Astrocyte (in vitro differentiated cells and primary cell): ENCODE results near the gene MARCHF4. TPM values are rescaled to one million over a fixed set of nuclear protein-coding genes. Genes with fewer than 3 reads are reported as not detected.

ENCODE experiments used
- DNase-seq: peaks from one replicate; pipeline ENCODE4 v3.0.0-alpha.2; 2010; ENCODE audit warnings: low read depth
- FAIRE-seq: peaks from 2 replicates; lab custom pipeline; 2011; peaks lifted over from hg19 to GRCh38; lab: Jason Lieb, UNC
- H2AFZ ChIP-seq: 2 replicates; pipeline ENCODE4 v1.6.0; 2012; ENCODE audit warnings: low read depth, low read length, inconsistent platforms
- H3K27ac ChIP-seq: 2 replicates; pipeline ENCODE4 v1.5.1; 2011; ENCODE audit warnings: low read depth, low read length, inconsistent platforms
- H3K27me3 ChIP-seq: 2 replicates; pipeline ENCODE4 v1.6.0; 2011; ENCODE audit warnings: low read length, inconsistent platforms; ENCODE audit not compliant: insufficient read depth
- H3K36me3 ChIP-seq: 2 replicates; pipeline ENCODE4 v1.5.1; 2011; ENCODE audit warnings: low read length, inconsistent platforms; ENCODE audit not compliant: insufficient read depth
- H3K4me1 ChIP-seq: 2 replicates; pipeline ENCODE4 v1.5.1; 2011; ENCODE audit warnings: low read length, inconsistent platforms; ENCODE audit not compliant: insufficient read depth
- H3K4me2 ChIP-seq: 2 replicates; pipeline ENCODE4 v1.6.0; 2012; ENCODE audit warnings: low read length, inconsistent platforms
- H3K4me3 ChIP-seq: 2 replicates; pipeline ENCODE4 v1.5.1; 2011; ENCODE audit warnings: low read depth, mild to moderate bottlenecking, low read length, inconsistent platforms; ENCODE audit not compliant: insufficient read depth
- H3K79me2 ChIP-seq: 2 replicates; pipeline ENCODE4 v1.6.0; 2012; ENCODE audit warnings: mild to moderate bottlenecking, low read length, inconsistent platforms; ENCODE audit not compliant: insufficient read depth
- H3K9ac ChIP-seq: 2 replicates; pipeline ENCODE4 v1.6.0; 2012; ENCODE audit warnings: mild to moderate bottlenecking, low read length, inconsistent platforms
- H3K9me3 ChIP-seq: 2 replicates; pipeline ENCODE4 v1.5.1; 2012; ENCODE audit warnings: low read depth, mild to moderate bottlenecking, low read length, inconsistent platforms; ENCODE audit not compliant: insufficient read depth
- H4K20me1 ChIP-seq: 2 replicates; pipeline ENCODE4 v1.6.0; 2012; ENCODE audit warnings: low read length, inconsistent platforms; ENCODE audit not compliant: insufficient read depth
- H3K27ac Mint-ChIP-seq: one replicate; pipeline ENCODE4 v1.8.0; 2021; ENCODE audit warnings: mild to moderate bottlenecking, mixed read lengths; ENCODE audit not compliant: unreplicated experiment
- H3K27me3 Mint-ChIP-seq: one replicate; pipeline ENCODE4 v1.8.0; 2021; ENCODE audit warnings: low read depth, mixed read lengths; ENCODE audit not compliant: unreplicated experiment
- H3K36me3 Mint-ChIP-seq: one replicate; pipeline ENCODE4 v1.8.0; 2021; ENCODE audit warnings: low read depth, mixed read lengths; ENCODE audit not compliant: unreplicated experiment
- H3K4me1 Mint-ChIP-seq: one replicate; pipeline ENCODE4 v1.8.0; 2021; ENCODE audit warnings: low read depth, mixed read lengths; ENCODE audit not compliant: unreplicated experiment
- H3K4me3 Mint-ChIP-seq: one replicate; pipeline ENCODE4 v1.8.0; 2021; ENCODE audit warnings: mild to moderate bottlenecking, moderate library complexity, mixed read lengths; ENCODE audit not compliant: unreplicated experiment
- H3K9me3 Mint-ChIP-seq: one replicate; pipeline ENCODE4 v1.8.0; 2021; ENCODE audit warnings: mild to moderate bottlenecking, mixed read lengths; ENCODE audit not compliant: unreplicated experiment
- CTCF ChIP-seq: IDR thresholded peaks from 2 replicates; pipeline ENCODE4 v1.5.1; 2011; ENCODE audit warnings: low read depth, mild to moderate bottlenecking, inconsistent platforms, low read length, moderate library complexity; ENCODE audit not compliant: insufficient read depth
- EZH2 ChIP-seq: IDR thresholded peaks from 2 replicates; pipeline ENCODE4 v1.6.1; 2012; ENCODE audit warnings: mild to moderate bottlenecking, low read length, inconsistent platforms; ENCODE audit not compliant: insufficient read depth
- total RNA-seq: library from RNA; stranded (reverse); gene quantifications from 2 replicates; pipeline ENCODE4 v1.2.1, GENCODE V29; 2021

Gene MARCHF4
- total RNA-seq, 1 donor from 2014 or later = 42.8 TPM

GRCh38 chr2:216418981-216419380, 46.7 kb upstream of the MARCHF4 start:
- no peak for DNase-seq
- Mint-ChIP-seq H3K4me3 (no peak overlapping the region), H3K27me3 (no peaks in the 10 kb centered on the region), H3K9me3 (peaks cover 2% of the 10 kb centered on the region), H3K27ac (no peak overlapping the region), H3K36me3 (peaks cover 39% of the 10 kb centered on the region), H3K4me1 (no peaks in the 10 kb centered on the region)
- H3K79me2 ChIP-seq = no peaks in the 10 kb centered on the region
- no peak overlapping the region for H3K9ac ChIP-seq
- no peak overlapping the region for H3K4me2 ChIP-seq
- no peaks in the 10 kb centered on the region for H4K20me1 ChIP-seq
- TF ChIP-seq EZH2 (no peak), CTCF (no peak)
- no peak overlapping the region for H2AFZ ChIP-seq
- H3K27me3 ChIP-seq = no peaks in the 10 kb centered on the region
- no peak overlapping the region for H3K4me3 ChIP-seq
- peaks cover 21% of the 10 kb centered on the region for H3K36me3 ChIP-seq
- no peak for FAIRE-seq
- no peaks in the 10 kb centered on the region for H3K4me1 ChIP-seq
- H3K27ac ChIP-seq = no peak overlapping the region
- H3K9me3 ChIP-seq = no peaks in the 10 kb centered on the region

- Histone ChIP-seq H3K4me1 (peaks cover 3% of the 10 kb centered on the region), H3K9me3 (no peaks in the 10 kb centered on the region), H4K20me1 (no peaks in the 10 kb centered on the region), H3K36me3 (peaks cover 7% of the 10 kb centered on the region), H3K27me3 (no peaks in the 10 kb centered on the region), H3K79me2 (peaks cover 10% of the 10 kb centered on the region), H3K4me2 (no peak overlapping the region), H3K9ac (no peak overlapping the region), H3K4me3 (no peak overlapping the region), H3K27ac (no peak overlapping the region), H2AFZ (no peak overlapping the region)
- Mint-ChIP-seq H3K4me1 (peaks cover 7% of the 10 kb centered on the region), H3K9me3 (no peaks in the 10 kb centered on the region), H3K4me3 (no peak overlapping the region), H3K36me3 (peaks cover 22% of the 10 kb centered on the region), H3K27ac (no peak overlapping the region), H3K27me3 (no peaks in the 10 kb centered on the region)
- TF ChIP-seq EZH2 (no peak), CTCF (no peak)
- FAIRE-seq = no peak
- no peak for DNase-seq
Measured at GRCh38 chr2:216416571-216417307, 44.5 kb upstream of the MARCHF4 start.

- H3K27ac Mint-ChIP-seq = no peak overlapping the region
- H3K4me1 Mint-ChIP-seq = peaks cover 9% of the 10 kb centered on the region
- Histone ChIP-seq H3K4me1 (peaks cover 4% of the 10 kb centered on the region), H2AFZ (no peak overlapping the region), H3K9me3 (no peaks in the 10 kb centered on the region), H3K27ac (no peak overlapping the region), H3K36me3 (peaks cover 7% of the 10 kb centered on the region), H3K4me3 (no peak overlapping the region), H3K4me2 (no peak overlapping the region), H3K9ac (no peak overlapping the region), H4K20me1 (no peaks in the 10 kb centered on the region), H3K27me3 (no peaks in the 10 kb centered on the region), H3K79me2 (peaks cover 10% of the 10 kb centered on the region)
- FAIRE-seq (no peak), DNase-seq (no peak)
- H3K27me3 Mint-ChIP-seq = no peaks in the 10 kb centered on the region
- no peaks in the 10 kb centered on the region for H3K9me3 Mint-ChIP-seq
- H3K4me3 Mint-ChIP-seq = no peak overlapping the region
- peaks cover 19% of the 10 kb centered on the region for H3K36me3 Mint-ChIP-seq
- TF ChIP-seq CTCF (no peak), EZH2 (no peak)
Measured at GRCh38 chr2:216415541-216415940, 43.3 kb upstream of the MARCHF4 start.
